GM23338 (cell line): ENCODE results near the gene SKIC8. TPM values are rescaled to one million over a fixed set of nuclear protein-coding genes. Genes with fewer than 3 reads are reported as not detected.

Experiments used
- ATAC-seq: fragments of 200-7000 bp; cut with Tn5 transposase; 3 replicates; pipeline ENCODE4 v1.9.1; 2020
- DNase-seq: peaks from one replicate; pipeline ENCODE4 v3.0.0-alpha.2; 2015; ENCODE audit warnings: low spot score
- H2AFZ ChIP-seq: fragments of 200-600 bp; sonication (generic); 2 replicates; pipeline ENCODE4 v1.8.0; 2016; ENCODE audit warnings: antibody characterized with exemption, mild to moderate bottlenecking, moderate library complexity
- H3F3A ChIP-seq: fragments of 200-600 bp; sonication (generic); replicated peaks from 2 replicates; pipeline ENCODE4 v1.8.0; 2017; ENCODE audit warnings: antibody characterized with exemption, mixed run types, low read depth
- H3K27ac ChIP-seq: fragments of 200-600 bp; sonication (generic); 2 replicates; pipeline ENCODE4 v1.6.1; 2016; ENCODE audit warnings: low read depth
- H3K27me3 ChIP-seq: fragments of 200-600 bp; sonication (generic); 2 replicates; pipeline ENCODE4 v1.8.0; 2016; ENCODE audit warnings: mild to moderate bottlenecking, mixed run types, moderate library complexity; ENCODE audit not compliant: insufficient read depth
- H3K36me3 ChIP-seq: fragments of 200-600 bp; sonication (generic); 2 replicates; pipeline ENCODE4 v1.8.0; 2016; ENCODE audit warnings: mild to moderate bottlenecking; ENCODE audit not compliant: insufficient read depth
- H3K4me1 ChIP-seq: fragments of 200-600 bp; sonication (generic); 2 replicates; pipeline ENCODE4 v1.8.0; 2016; ENCODE audit warnings: mild to moderate bottlenecking, moderate library complexity; ENCODE audit not compliant: insufficient read depth
- H3K4me2 ChIP-seq: fragments of 200-600 bp; sonication (generic); 2 replicates; pipeline ENCODE4 v1.7.1; 2017; ENCODE audit warnings: mixed run types
- H3K4me3 ChIP-seq: fragments of 200-600 bp; sonication (generic); 2 replicates; pipeline ENCODE4 v1.6.1; 2016; ENCODE audit warnings: mixed run types
- H3K79me2 ChIP-seq: fragments of 200-600 bp; sonication (generic); replicated peaks from 2 replicates; pipeline ENCODE4 v1.8.0; 2017; ENCODE audit warnings: mild to moderate bottlenecking; ENCODE audit not compliant: insufficient read depth
- H3K9me2 ChIP-seq: fragments of 200-600 bp; sonication (generic); 2 replicates; pipeline ENCODE4 v1.8.0; 2017; ENCODE audit not compliant: insufficient read depth
- H4K20me1 ChIP-seq: fragments of 200-600 bp; sonication (generic); replicated peaks from 2 replicates; pipeline ENCODE4 v1.8.0; 2017; ENCODE audit warnings: mild to moderate bottlenecking; ENCODE audit not compliant: insufficient read depth
- H3K27ac Mint-ChIP-seq: 2 replicates; pipeline ENCODE4 v1.8.0; 2020; ENCODE audit warnings: inconsistent platforms, mild to moderate bottlenecking, moderate library complexity, mixed read lengths
- H3K27me3 Mint-ChIP-seq: 3 replicates; pipeline ENCODE4 v1.8.0; 2022; ENCODE audit warnings: low read depth, mild to moderate bottlenecking, moderate library complexity, mixed read lengths, inconsistent platforms; ENCODE audit not compliant: insufficient read depth, poor library complexity
- H3K36me3 Mint-ChIP-seq: 3 replicates; pipeline ENCODE4 v1.8.0; 2021; ENCODE audit warnings: low read depth, mild to moderate bottlenecking, inconsistent platforms, moderate library complexity, mixed read lengths
- H3K4me1 Mint-ChIP-seq: 3 replicates; pipeline ENCODE4 v1.8.0; 2020; ENCODE audit warnings: mild to moderate bottlenecking, inconsistent platforms, mixed read lengths
- H3K4me3 Mint-ChIP-seq: 3 replicates; pipeline ENCODE4 v1.8.0; 2021; ENCODE audit warnings: moderate library complexity, mild to moderate bottlenecking, inconsistent platforms, mixed read lengths
- H3K9me3 Mint-ChIP-seq: 3 replicates; pipeline ENCODE4 v1.8.0; 2020; ENCODE audit warnings: moderate library complexity, mild to moderate bottlenecking, inconsistent platforms, mixed read lengths
- EZH2phosphoT487 ChIP-seq: fragments of 200-600 bp; sonication (generic); IDR thresholded peaks from one replicate; pipeline ENCODE4 v1.8.1; 2018; ENCODE audit warnings: antibody characterized with exemption; ENCODE audit not compliant: unreplicated experiment
- POLR2AphosphoS5 ChIP-seq: IDR thresholded peaks from 2 replicates; pipeline ENCODE4 v1.6.1; 2016; ENCODE audit warnings: antibody characterized with exemption, low read depth
- STAT1 ChIP-seq: IDR thresholded peaks from one replicate; pipeline ENCODE4 v1.6.1; 2016; ENCODE audit warnings: antibody characterized with exemption; ENCODE audit not compliant: unreplicated experiment
- ZNF114 ChIP-seq: fragments of 250-450 bp; sonication (Bioruptor Pico); IDR thresholded peaks from 2 replicates; pipeline ENCODE4 v1.5.0; 2020; ENCODE audit warnings: mild to moderate bottlenecking, moderate library complexity
- polyA plus RNA-seq: library from polyadenylated mRNA; unstranded; fragments of >200 nt; fragmentation: Nextera tagmentation; extraction: Ambion mirVana; gene quantifications from 2 replicates; pipeline ENCODE4 v1.2.1, GENCODE V29; 2016
- total RNA-seq: library from RNA; depleted of rRNA; stranded (reverse); fragments of >200 nt; shearing (Covaris generic); gene quantifications from 2 replicates; pipeline ENCODE4 v1.2.3, GENCODE V29; 2014
- TF ChIP-seq, protein P1 (sequence below): fragments of 250-450 bp; sonication (Bioruptor Pico); IDR thresholded peaks from 2 replicates; pipeline ENCODE4 v1.5.0; 2020; ENCODE audit warnings: mild to moderate bottlenecking, moderate library complexity
- TF ChIP-seq, protein P2 (sequence below), 2 experiments: fragments of 200-600 bp in 1 of 2; sonication (generic) in 1 of 2; conservative IDR thresholded peaks; 2 replicates each; pipeline versions ENCODE4 v1.5.1 to v1.6.1; 2016 to 2017; ENCODE audit warnings: antibody characterized with exemption in 2 of 2, low read depth in 2 of 2, mild to moderate bottlenecking in 2 of 2, moderate library complexity in 1 of 2

The SKIC8 gene
- total and polyA plus RNA-seq, 2 experiments from 2014 or later = 59.4 to 73.8 TPM

DNA sequence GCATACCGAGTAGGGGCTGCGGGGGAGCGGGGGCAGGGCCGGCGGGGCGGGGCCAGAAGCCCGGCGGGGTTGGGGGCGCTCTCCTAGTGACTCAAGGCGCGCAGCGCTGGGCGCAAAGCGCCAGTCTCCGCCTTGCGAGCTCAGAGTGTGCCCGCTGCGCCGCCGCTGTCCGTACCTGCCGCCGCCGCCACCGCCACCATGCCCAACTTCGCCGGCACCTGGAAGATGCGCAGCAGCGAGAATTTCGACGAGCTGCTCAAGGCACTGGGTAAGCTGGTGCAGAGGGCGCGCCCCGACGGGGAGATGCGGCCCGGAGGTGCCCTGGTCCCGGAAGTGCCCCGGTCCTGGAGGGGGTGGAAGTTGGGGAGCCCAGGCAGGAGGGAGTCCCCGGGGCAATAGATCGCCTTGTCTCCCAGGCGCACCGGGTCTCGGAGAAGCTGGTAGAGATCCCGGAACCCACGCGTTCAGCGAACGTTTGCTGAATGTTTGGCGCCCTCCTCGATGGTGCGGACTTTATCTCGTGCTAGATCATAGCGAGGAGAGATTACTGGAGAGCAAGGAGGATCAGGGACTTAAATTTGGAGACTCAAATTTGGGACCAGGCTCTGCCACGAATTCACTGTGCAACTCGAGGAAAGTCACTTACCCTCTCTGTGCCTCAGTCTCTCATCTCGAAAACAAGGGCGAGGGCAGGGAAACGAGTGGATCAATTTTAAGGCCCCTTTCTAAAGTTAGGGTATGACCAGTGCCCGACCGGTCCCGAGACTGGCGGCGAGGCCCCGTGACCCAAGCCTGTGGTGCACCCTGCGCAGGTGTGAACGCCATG is 41.0 kb upstream of the SKIC8 start, which contains the start of gene CRABP1:
CRABP1 (plus strand) TSS at position 123 of the 826 bp plus-strand sequence; CDS start at position 199, 76 bp downstream.
- Mint-ChIP-seq H3K4me3 (peak within 1 kb of the TSS; percentile 83), H3K27me3 (peaks cover 28% of the 10 kb centered on the region), H3K36me3 (peaks cover 31% of the 10 kb centered on the region), H3K27ac (no peak within 1 kb of the TSS), H3K9me3 (no peaks in the 10 kb centered on the region), H3K4me1 (peaks cover 28% of the 10 kb centered on the region)
- H2AFZ ChIP-seq = peak within 1 kb of the TSS; percentile 99
- H3K4me3 ChIP-seq = peak within 1 kb of the TSS; percentile 82
- H3K79me2 ChIP-seq = no peaks in the 10 kb centered on the region; the same call in 1 of the 2 replicates
- peaks cover 6% of the 10 kb centered on the region; the same call in 1 of the 2 replicates for H3K36me3 ChIP-seq
- no peak within 1 kb of the TSS for H3K27ac ChIP-seq
- TF ChIP-seq STAT1 (no peak), POLR2AphosphoS5 (peak; percentile 91)
- H3K4me2 ChIP-seq = peak within 1 kb of the TSS; percentile 95
- peaks cover 15% of the 10 kb centered on the region for H3K4me1 ChIP-seq
- H4K20me1 ChIP-seq = no peaks in the 10 kb centered on the region; the same call in 1 of the 2 replicates
- peak; percentile 77 for ATAC-seq
- 0 out of 2 replicates have a peak, but pooled peaks cover 4% of the 10 kb centered on the region for H3F3A ChIP-seq
- H3K9me2 ChIP-seq = 0 out of 2 replicates have a peak, but pooled peaks cover 7% of the 10 kb centered on the region
- H3K27me3 ChIP-seq = peaks cover 38% of the 10 kb centered on the region
- DNase-seq = peak; percentile 86

DNA sequence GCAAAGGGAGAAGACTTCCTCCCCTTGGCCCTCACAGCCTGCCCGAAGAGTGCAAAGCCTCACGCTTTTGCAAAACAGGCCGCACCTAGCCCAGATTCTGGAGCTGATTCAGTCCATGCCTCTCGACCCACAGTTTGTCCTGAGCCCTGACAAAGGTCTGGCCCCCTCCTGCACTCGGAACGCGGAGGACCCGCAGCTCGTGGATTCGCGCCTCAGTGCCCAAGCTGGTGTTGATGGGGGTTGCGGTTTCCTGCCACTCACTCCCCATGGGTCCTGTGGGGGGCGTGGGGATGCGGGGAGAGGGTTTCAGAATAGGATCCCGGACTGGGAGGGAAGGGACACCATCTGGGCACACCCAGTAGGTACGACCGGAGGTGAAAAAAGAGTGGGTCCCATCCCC is 40.1 kb upstream of the SKIC8 start:
- Mint-ChIP-seq H3K36me3 (peaks cover 24% of the 10 kb centered on the region), H3K4me1 (peaks cover 28% of the 10 kb centered on the region), H3K27ac (no peak overlapping the region), H3K9me3 (no peaks in the 10 kb centered on the region), H3K4me3 (peak overlapping the region; percentile 83), H3K27me3 (peaks cover 28% of the 10 kb centered on the region)
- H2AFZ ChIP-seq = peak overlapping the region; percentile 95
- peak; percentile 1; the same call in 2 of the 3 replicates for ATAC-seq
- TF ChIP-seq, protein P1, sequence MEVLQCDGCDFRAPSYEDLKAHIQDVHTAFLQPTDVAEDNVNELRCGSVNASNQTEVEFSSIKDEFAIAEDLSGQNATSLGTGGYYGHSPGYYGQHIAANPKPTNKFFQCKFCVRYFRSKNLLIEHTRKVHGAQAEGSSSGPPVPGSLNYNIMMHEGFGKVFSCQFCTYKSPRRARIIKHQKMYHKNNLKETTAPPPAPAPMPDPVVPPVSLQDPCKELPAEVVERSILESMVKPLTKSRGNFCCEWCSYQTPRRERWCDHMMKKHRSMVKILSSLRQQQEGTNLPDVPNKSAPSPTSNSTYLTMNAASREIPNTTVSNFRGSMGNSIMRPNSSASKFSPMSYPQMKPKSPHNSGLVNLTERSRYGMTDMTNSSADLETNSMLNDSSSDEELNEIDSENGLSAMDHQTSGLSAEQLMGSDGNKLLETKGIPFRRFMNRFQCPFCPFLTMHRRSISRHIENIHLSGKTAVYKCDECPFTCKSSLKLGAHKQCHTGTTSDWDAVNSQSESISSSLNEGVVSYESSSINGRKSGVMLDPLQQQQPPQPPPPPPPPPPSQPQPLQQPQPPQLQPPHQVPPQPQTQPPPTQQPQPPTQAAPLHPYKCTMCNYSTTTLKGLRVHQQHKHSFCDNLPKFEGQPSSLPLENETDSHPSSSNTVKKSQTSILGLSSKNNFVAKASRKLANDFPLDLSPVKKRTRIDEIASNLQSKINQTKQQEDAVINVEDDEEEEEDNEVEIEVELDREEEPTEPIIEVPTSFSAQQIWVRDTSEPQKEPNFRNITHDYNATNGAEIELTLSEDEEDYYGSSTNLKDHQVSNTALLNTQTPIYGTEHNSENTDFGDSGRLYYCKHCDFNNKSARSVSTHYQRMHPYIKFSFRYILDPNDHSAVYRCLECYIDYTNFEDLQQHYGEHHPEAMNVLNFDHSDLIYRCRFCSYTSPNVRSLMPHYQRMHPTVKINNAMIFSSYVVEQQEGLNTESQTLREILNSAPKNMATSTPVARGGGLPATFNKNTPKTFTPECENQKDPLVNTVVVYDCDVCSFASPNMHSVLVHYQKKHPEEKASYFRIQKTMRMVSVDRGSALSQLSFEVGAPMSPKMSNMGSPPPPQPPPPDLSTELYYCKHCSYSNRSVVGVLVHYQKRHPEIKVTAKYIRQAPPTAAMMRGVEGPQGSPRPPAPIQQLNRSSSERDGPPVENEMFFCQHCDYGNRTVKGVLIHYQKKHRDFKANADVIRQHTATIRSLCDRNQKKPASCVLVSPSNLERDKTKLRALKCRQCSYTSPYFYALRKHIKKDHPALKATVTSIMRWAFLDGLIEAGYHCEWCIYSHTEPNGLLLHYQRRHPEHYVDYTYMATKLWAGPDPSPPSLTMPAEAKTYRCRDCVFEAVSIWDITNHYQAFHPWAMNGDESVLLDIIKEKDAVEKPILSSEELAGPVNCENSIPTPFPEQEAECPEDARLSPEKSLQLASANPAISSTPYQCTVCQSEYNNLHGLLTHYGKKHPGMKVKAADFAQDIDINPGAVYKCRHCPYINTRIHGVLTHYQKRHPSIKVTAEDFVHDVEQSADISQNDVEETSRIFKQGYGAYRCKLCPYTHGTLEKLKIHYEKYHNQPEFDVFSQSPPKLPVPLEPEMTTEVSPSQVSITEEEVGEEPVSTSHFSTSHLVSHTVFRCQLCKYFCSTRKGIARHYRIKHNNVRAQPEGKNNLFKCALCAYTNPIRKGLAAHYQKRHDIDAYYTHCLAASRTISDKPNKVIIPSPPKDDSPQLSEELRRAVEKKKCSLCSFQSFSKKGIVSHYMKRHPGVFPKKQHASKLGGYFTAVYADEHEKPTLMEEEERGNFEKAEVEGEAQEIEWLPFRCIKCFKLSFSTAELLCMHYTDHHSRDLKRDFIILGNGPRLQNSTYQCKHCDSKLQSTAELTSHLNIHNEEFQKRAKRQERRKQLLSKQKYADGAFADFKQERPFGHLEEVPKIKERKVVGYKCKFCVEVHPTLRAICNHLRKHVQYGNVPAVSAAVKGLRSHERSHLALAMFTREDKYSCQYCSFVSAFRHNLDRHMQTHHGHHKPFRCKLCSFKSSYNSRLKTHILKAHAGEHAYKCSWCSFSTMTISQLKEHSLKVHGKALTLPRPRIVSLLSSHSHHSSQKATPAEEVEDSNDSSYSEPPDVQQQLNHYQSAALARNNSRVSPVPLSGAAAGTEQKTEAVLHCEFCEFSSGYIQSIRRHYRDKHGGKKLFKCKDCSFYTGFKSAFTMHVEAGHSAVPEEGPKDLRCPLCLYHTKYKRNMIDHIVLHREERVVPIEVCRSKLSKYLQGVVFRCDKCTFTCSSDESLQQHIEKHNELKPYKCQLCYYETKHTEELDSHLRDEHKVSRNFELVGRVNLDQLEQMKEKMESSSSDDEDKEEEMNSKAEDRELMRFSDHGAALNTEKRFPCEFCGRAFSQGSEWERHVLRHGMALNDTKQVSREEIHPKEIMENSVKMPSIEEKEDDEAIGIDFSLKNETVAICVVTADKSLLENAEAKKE (CRISPR knock-in tag) = no peak
- TF ChIP-seq EZH2phosphoT487 (no peak), ZNF114 (CRISPR knock-in tag) (no peak)
- TF ChIP-seq, protein P2, sequence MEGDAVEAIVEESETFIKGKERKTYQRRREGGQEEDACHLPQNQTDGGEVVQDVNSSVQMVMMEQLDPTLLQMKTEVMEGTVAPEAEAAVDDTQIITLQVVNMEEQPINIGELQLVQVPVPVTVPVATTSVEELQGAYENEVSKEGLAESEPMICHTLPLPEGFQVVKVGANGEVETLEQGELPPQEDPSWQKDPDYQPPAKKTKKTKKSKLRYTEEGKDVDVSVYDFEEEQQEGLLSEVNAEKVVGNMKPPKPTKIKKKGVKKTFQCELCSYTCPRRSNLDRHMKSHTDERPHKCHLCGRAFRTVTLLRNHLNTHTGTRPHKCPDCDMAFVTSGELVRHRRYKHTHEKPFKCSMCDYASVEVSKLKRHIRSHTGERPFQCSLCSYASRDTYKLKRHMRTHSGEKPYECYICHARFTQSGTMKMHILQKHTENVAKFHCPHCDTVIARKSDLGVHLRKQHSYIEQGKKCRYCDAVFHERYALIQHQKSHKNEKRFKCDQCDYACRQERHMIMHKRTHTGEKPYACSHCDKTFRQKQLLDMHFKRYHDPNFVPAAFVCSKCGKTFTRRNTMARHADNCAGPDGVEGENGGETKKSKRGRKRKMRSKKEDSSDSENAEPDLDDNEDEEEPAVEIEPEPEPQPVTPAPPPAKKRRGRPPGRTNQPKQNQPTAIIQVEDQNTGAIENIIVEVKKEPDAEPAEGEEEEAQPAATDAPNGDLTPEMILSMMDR (conservative IDR thresholded peaks at IDR 0.05; ENCODE audit: low read depth in 2 of 2) = no peak
- peaks cover 5% of the 10 kb centered on the region; the same call in 1 of the 2 replicates for H3K36me3 ChIP-seq
- peak overlapping the region; percentile 82 for H3K4me3 ChIP-seq
- 0 out of 2 replicates have a peak, but pooled peaks cover 4% of the 10 kb centered on the region for H3F3A ChIP-seq
- peaks cover 38% of the 10 kb centered on the region for H3K27me3 ChIP-seq
- H3K4me1 ChIP-seq = peaks cover 15% of the 10 kb centered on the region
- H3K4me2 ChIP-seq = peak overlapping the region; percentile 95
- no peaks in the 10 kb centered on the region; the same call in 1 of the 2 replicates for H4K20me1 ChIP-seq
- DNase-seq = peak; percentile 34
- H3K79me2 ChIP-seq = no peaks in the 10 kb centered on the region; the same call in 1 of the 2 replicates
- H3K9me2 ChIP-seq = 0 out of 2 replicates have a peak, but pooled peaks cover 7% of the 10 kb centered on the region
- no peak overlapping the region for H3K27ac ChIP-seq
